ENCODE data around the gene SMARCB1. TPM values are rescaled to one million over a fixed set of nuclear protein-coding genes. Genes with fewer than 3 reads are reported as not detected.

Gene SMARCB1
- total RNA-seq, 1 experiment from 2014 or later, result 136 TPM

DNA sequence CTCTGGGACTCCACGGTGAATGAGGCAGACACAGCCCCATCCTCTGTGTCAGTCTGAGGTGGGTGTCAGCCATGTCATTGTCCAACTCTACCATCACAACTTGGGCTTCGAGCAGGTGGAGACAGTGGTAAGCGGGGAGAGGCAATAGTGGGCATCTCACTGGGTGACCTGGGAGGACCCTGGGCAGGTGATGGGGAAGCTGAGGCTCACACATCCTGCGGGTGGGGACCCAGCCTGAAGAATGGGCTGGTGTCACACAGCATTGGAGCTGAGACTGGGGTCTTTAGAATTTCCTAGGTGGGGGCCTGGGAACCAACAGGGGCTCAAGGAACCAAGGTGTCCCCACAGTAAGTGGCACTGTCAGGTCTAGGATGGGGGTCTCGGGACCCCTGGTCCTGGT, 7.0 kb upstream of the SMARCB1 start:
- no peaks in the 10 kb centered on the region; the same call in 1 of the 2 replicates for H3K27me3 ChIP-seq (ENCODE audit: insufficient read depth, low read length)
- H4K91ac ChIP-seq (ENCODE audit: insufficient read length, low read depth, low read length), result no peak overlapping the region
- no peak overlapping the region for H2BK120ac ChIP-seq (ENCODE audit: low read depth, low read length, poor library complexity, severe bottlenecking)
- H3K23ac ChIP-seq (ENCODE audit: insufficient read length, low read depth, low read length), result no peak overlapping the region
- H2BK5ac ChIP-seq (ENCODE audit: insufficient read length, low read length), result no peak overlapping the region
- no peak overlapping the region for H2BK15ac ChIP-seq (ENCODE audit: low read depth, low read length)
- Mint-ChIP-seq H3K4me1 (peaks cover 3 to 10% of the 10 kb centered on the region in 2 experiments; a peak in 3 of 4 replicates), H3K9me3 (no peaks in the 10 kb centered on the region), H3K36me3 (ENCODE audit: insufficient read depth in 1 of 3, low read depth in 3 of 3) (no peaks in the 10 kb centered on the region), H3K27me3 (ENCODE audit: low read depth) (peaks cover 19% of the 10 kb centered on the region), H3K4me3 (no peak overlapping the region), H3K27ac (no peak overlapping the region)
- H3K79me1 ChIP-seq (ENCODE audit: insufficient read depth, low read depth, low read length, poor library complexity, severe bottlenecking), result no peaks in the 10 kb centered on the region
- no peak for DNase-seq
- H2BK20ac ChIP-seq (ENCODE audit: low read depth, low read length, poor library complexity, severe bottlenecking), result no peak overlapping the region
- no peak overlapping the region for H3K9ac ChIP-seq (ENCODE audit: extremely low read depth, insufficient read length, low read length)
- no peaks in the 10 kb centered on the region for H3K4me1 ChIP-seq (ENCODE audit: insufficient read depth, low read length)
- H2AK5ac ChIP-seq (ENCODE audit: insufficient read length, low read length), result no peak overlapping the region
- H3K23me2 ChIP-seq (ENCODE audit: insufficient read length, low read depth, low read length, poor library complexity, severe bottlenecking), result no peaks in the 10 kb centered on the region
- H3K27ac ChIP-seq (ENCODE audit: insufficient read length, low read depth, low read length), result no peak overlapping the region
- no peak overlapping the region for H4K5ac ChIP-seq (ENCODE audit: insufficient read length, low read depth, low read length)
- no peak overlapping the region for H2BK12ac ChIP-seq (ENCODE audit: insufficient read length, low read depth, low read length)
- no CpG with 5 or more reads among the region's 5 CpGs for WGBS (ENCODE audit: extremely low coverage, insufficient read length, low lambda C conversion rate)
- H3T11ph ChIP-seq (ENCODE audit: low read length), result no peak overlapping the region
- no peaks in the 10 kb centered on the region for H4K20me1 ChIP-seq (ENCODE audit: control insufficient read depth, insufficient read depth, insufficient read length)
- no peak overlapping the region for H3K56ac ChIP-seq (ENCODE audit: insufficient read length, low read depth, low read length)
- H2AFZ ChIP-seq (ENCODE audit: low read length), result no peak overlapping the region
- H3K79me2 ChIP-seq (ENCODE audit: insufficient read depth, low read length), result no peaks in the 10 kb centered on the region
- H3K18ac ChIP-seq (ENCODE audit: insufficient read length, low read depth, low read length), result no peak overlapping the region
- no peaks in the 10 kb centered on the region for H3K9me3 ChIP-seq (ENCODE audit: control insufficient read depth, low read depth, low read length)
- no peak overlapping the region for H4K8ac ChIP-seq (replicated peaks; ENCODE audit: insufficient read length, low read depth, low read length)
- no peak for TF ChIP-seq CTCF (conservative IDR thresholded peaks at IDR 0.05)
- H3K4me2 ChIP-seq (ENCODE audit: insufficient read depth, insufficient read length, low read length), result no peak overlapping the region
- no peak overlapping the region for H3K4ac ChIP-seq (ENCODE audit: low read depth, low read length)
- H3K14ac ChIP-seq (ENCODE audit: insufficient read depth, low read length), result no peak overlapping the region; the same call in 1 of the 2 replicates
